H9 (cell line): ENCODE data around the gene C6orf15. TPM values are rescaled to one million over a fixed set of nuclear protein-coding genes. Genes with fewer than 3 reads are reported as not detected.

ENCODE experiments used
- DNase-seq: peaks from one replicate; pipeline ENCODE4 v3.0.0-alpha.2; 2017
- H2AFZ ChIP-seq: one replicate; pipeline ENCODE4 v1.6.1; 2013; ENCODE audit warnings: mild to moderate bottlenecking, low read length, control low read depth, moderate library complexity
- H2AK5ac ChIP-seq: 2 replicates; pipeline ENCODE4 v1.6.1; 2013; ENCODE audit warnings: low read length, control low read depth, mixed read lengths; ENCODE audit not compliant: insufficient read length
- H2BK120ac ChIP-seq: one replicate; pipeline ENCODE4 v1.6.1; 2013; ENCODE audit warnings: low read depth, mild to moderate bottlenecking, low read length, control low read depth, inconsistent platforms; ENCODE audit not compliant: poor library complexity, severe bottlenecking
- H2BK12ac ChIP-seq: 2 replicates; pipeline ENCODE4 v1.6.1; 2013; ENCODE audit warnings: low read length, control low read depth, mixed read lengths, low read depth; ENCODE audit not compliant: insufficient read length
- H2BK15ac ChIP-seq: 2 replicates; pipeline ENCODE4 v1.6.1; 2013; ENCODE audit warnings: low read depth, low read length, control low read depth
- H2BK20ac ChIP-seq: one replicate; pipeline ENCODE4 v1.6.1; 2013; ENCODE audit warnings: low read depth, mild to moderate bottlenecking, low read length, control low read depth, inconsistent platforms; ENCODE audit not compliant: poor library complexity, severe bottlenecking
- H2BK5ac ChIP-seq: 2 replicates; pipeline ENCODE4 v1.6.1; 2013; ENCODE audit warnings: low read length, control low read depth, mixed read lengths; ENCODE audit not compliant: insufficient read length
- H3K14ac ChIP-seq: 2 replicates; pipeline ENCODE4 v1.6.1; 2013; ENCODE audit warnings: low read length, control low read depth; ENCODE audit not compliant: insufficient read depth
- H3K18ac ChIP-seq: 2 replicates; pipeline ENCODE4 v1.6.1; 2013; ENCODE audit warnings: low read depth, mild to moderate bottlenecking, mixed read lengths, low read length, control low read depth; ENCODE audit not compliant: insufficient read length
- H3K23ac ChIP-seq: 2 replicates; pipeline ENCODE4 v1.6.1; 2013; ENCODE audit warnings: low read length, control low read depth, mixed read lengths, low read depth; ENCODE audit not compliant: insufficient read length
- H3K23me2 ChIP-seq: 2 replicates; pipeline ENCODE4 v1.6.1; 2013; ENCODE audit warnings: low read depth, mild to moderate bottlenecking, mixed read lengths, low read length, control low read depth; ENCODE audit not compliant: insufficient read length, poor library complexity, severe bottlenecking
- H3K27ac ChIP-seq: 2 replicates; pipeline ENCODE4 v1.5.1; 2013; ENCODE audit warnings: low read length, control low read depth, mixed read lengths, low read depth; ENCODE audit not compliant: insufficient read length
- H3K27me3 ChIP-seq: 2 replicates; pipeline ENCODE4 v1.6.1; 2013; ENCODE audit warnings: low read length, control low read depth, inconsistent platforms; ENCODE audit not compliant: insufficient read depth
- H3K4ac ChIP-seq: 2 replicates; pipeline ENCODE4 v1.6.1; 2013; ENCODE audit warnings: low read depth, mild to moderate bottlenecking, control low read depth, inconsistent platforms, low read length, moderate library complexity
- H3K4me1 ChIP-seq: 2 replicates; pipeline ENCODE4 v1.6.1; 2013; ENCODE audit warnings: low read length, control low read depth, inconsistent platforms; ENCODE audit not compliant: insufficient read depth
- H3K4me2 ChIP-seq: 2 replicates; pipeline ENCODE4 v1.6.1; 2013; ENCODE audit warnings: low read length, control low read depth, mixed read lengths; ENCODE audit not compliant: insufficient read length, insufficient read depth
- H3K56ac ChIP-seq: 2 replicates; pipeline ENCODE4 v1.6.1; 2013; ENCODE audit warnings: low read depth, mild to moderate bottlenecking, mixed read lengths, low read length, control low read depth; ENCODE audit not compliant: insufficient read length
- H3K79me1 ChIP-seq: 2 replicates; pipeline ENCODE4 v1.6.1; 2013; ENCODE audit warnings: low read depth, mild to moderate bottlenecking, moderate library complexity, low read length, control low read depth, inconsistent platforms; ENCODE audit not compliant: insufficient read depth, poor library complexity, severe bottlenecking
- H3K79me2 ChIP-seq: 2 replicates; pipeline ENCODE4 v1.6.1; 2013; ENCODE audit warnings: low read length, control low read depth, inconsistent platforms; ENCODE audit not compliant: insufficient read depth
- H3K9ac ChIP-seq: 2 replicates; pipeline ENCODE4 v1.6.1; 2013; ENCODE audit warnings: low read length, control low read depth, mixed read lengths; ENCODE audit not compliant: insufficient read length; ENCODE audit errors: extremely low read depth
- H3K9me3 ChIP-seq: one replicate; pipeline ENCODE4 v1.6.1; 2013; ENCODE audit warnings: low read depth, low read length, inconsistent platforms; ENCODE audit not compliant: control insufficient read depth
- H3T11ph ChIP-seq: one replicate; pipeline ENCODE4 v1.6.1; 2013; ENCODE audit warnings: mild to moderate bottlenecking, low read length, control low read depth, inconsistent platforms
- H4K20me1 ChIP-seq: one replicate; pipeline ENCODE4 v1.6.1; 2013; ENCODE audit not compliant: control insufficient read depth, insufficient read length, insufficient read depth
- H4K5ac ChIP-seq: 2 replicates; pipeline ENCODE4 v1.6.1; 2013; ENCODE audit warnings: low read depth, mild to moderate bottlenecking, mixed read lengths, low read length, control low read depth; ENCODE audit not compliant: insufficient read length
- H4K8ac ChIP-seq: replicated peaks from 2 replicates; pipeline ENCODE4 v1.6.1; 2013; ENCODE audit warnings: low read length, control low read depth, mixed read lengths, low read depth; ENCODE audit not compliant: insufficient read length
- H4K91ac ChIP-seq: 2 replicates; pipeline ENCODE4 v1.6.1; 2013; ENCODE audit warnings: low read depth, mild to moderate bottlenecking, moderate library complexity, mixed read lengths, low read length, control low read depth; ENCODE audit not compliant: insufficient read length
- H3K27ac Mint-ChIP-seq, 3 experiments: 2 replicates in 2 of 3; 3 replicates in 1 of 3; pipeline ENCODE4 v1.8.0; 2020 to 2021; ENCODE audit warnings: mixed read lengths in 3 of 3, mild to moderate bottlenecking in 1 of 3, moderate library complexity in 1 of 3
- H3K27me3 Mint-ChIP-seq: 2 replicates; pipeline ENCODE4 v1.8.0; 2021; ENCODE audit warnings: low read depth, mild to moderate bottlenecking, moderate library complexity, mixed read lengths
- H3K36me3 Mint-ChIP-seq, 3 experiments: 2 replicates in 2 of 3; 3 replicates in 1 of 3; pipeline ENCODE4 v1.8.0; 2020 to 2021; ENCODE audit warnings: low read depth in 3 of 3, mixed read lengths in 3 of 3; ENCODE audit not compliant: insufficient read depth in 1 of 3
- H3K4me1 Mint-ChIP-seq, 2 experiments: 2 replicates each; pipeline ENCODE4 v1.8.0; 2020; ENCODE audit warnings: mixed read lengths in 2 of 2
- H3K4me3 Mint-ChIP-seq, 2 experiments: 2 replicates in 1 of 2; 3 replicates in 1 of 2; pipeline ENCODE4 v1.8.0; 2020 to 2021; ENCODE audit warnings: mild to moderate bottlenecking in 2 of 2, mixed read lengths in 2 of 2, moderate library complexity in 1 of 2
- H3K9me3 Mint-ChIP-seq, 2 experiments: 2 replicates in 1 of 2; 3 replicates in 1 of 2; pipeline ENCODE4 v1.8.0; 2020; ENCODE audit warnings: mild to moderate bottlenecking in 2 of 2, mixed read lengths in 2 of 2, moderate library complexity in 1 of 2
- WGBS: extraction: QIAGEN DNeasy Blood & Tissue Kit; methylation state at CpG from one replicate; pipeline ENCODE4 v1.1.7; 2013; ENCODE audit warnings: missing lambda C conversion rate, low lambda C conversion rate, mixed read lengths; ENCODE audit not compliant: insufficient read length; ENCODE audit errors: extremely low coverage; 5-methylcytosine and 5-hydroxymethylcytosine counted together
- total RNA-seq: library from RNA; stranded (reverse); gene quantifications from 2 replicates; pipeline ENCODE4 v1.2.1, GENCODE V29; 2021
- TF ChIP-seq, protein P1 (sequence below): fragments of 200-600 bp; sonication (generic); conservative IDR thresholded peaks from 3 replicates; pipeline ENCODE4 v1.8.0; 2021; ENCODE audit warnings: antibody characterized with exemption, mild to moderate bottlenecking

The C6orf15 gene
- total RNA-seq, 1 experiment from 2014 or later: not detected

DNA sequence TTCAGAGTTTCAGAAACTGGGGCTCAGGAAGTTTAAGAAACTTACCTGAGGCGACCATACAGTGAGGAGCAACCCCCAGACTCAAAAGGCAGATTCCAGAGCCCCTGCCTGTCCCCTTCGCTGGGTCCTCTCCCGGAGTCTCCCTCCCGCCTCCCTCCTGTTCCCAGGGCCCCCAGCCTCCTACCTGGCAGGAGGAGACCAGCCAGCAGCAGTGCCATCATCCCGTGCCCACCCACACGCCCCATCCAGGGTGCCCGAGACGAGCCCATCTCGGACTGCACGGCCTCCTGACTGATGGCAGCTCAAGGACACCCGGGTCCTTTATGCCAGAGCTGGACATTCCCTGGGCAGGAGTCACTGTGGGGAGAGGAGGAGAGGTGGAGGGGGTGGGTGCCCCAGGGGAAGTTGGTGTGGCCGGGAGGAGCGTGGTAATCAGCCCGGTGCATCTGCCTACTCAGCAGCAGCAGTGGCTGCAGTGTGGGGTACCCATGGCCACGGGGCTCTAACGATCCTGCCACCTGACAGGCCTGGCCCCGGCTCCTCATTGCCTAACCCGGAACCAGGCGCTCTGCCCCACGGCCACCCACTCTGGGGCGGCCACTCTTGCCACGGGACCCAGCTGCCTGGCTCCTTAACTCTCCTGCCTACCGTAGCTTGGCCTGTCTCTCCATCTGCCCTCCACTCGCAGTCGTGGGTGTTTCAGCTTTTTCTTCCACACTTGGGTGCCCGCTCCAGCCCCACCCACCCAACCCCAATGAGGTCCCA, 8.0 kb upstream of the C6orf15 start, which contains the start of gene CDSN:
Gene CDSN, minus strand, starts transcription at position 296 of the 765 bp plus-strand sequence. Its CDS starts 27 bp downstream, at position 269.
- H3K27me3 ChIP-seq: no peaks in the 10 kb centered on the region
- peaks cover 11% of the 10 kb centered on the region for H3K27me3 Mint-ChIP-seq
- no peaks in the 10 kb centered on the region for H4K20me1 ChIP-seq
- no peak for DNase-seq
- no peak within 1 kb of the TSS for H3T11ph ChIP-seq
- no peak within 1 kb of the TSS for H4K5ac ChIP-seq
- H3K4me1 Mint-ChIP-seq: peaks cover 18% of the 10 kb centered on the region in 2 experiments
- TF ChIP-seq, protein P1, sequence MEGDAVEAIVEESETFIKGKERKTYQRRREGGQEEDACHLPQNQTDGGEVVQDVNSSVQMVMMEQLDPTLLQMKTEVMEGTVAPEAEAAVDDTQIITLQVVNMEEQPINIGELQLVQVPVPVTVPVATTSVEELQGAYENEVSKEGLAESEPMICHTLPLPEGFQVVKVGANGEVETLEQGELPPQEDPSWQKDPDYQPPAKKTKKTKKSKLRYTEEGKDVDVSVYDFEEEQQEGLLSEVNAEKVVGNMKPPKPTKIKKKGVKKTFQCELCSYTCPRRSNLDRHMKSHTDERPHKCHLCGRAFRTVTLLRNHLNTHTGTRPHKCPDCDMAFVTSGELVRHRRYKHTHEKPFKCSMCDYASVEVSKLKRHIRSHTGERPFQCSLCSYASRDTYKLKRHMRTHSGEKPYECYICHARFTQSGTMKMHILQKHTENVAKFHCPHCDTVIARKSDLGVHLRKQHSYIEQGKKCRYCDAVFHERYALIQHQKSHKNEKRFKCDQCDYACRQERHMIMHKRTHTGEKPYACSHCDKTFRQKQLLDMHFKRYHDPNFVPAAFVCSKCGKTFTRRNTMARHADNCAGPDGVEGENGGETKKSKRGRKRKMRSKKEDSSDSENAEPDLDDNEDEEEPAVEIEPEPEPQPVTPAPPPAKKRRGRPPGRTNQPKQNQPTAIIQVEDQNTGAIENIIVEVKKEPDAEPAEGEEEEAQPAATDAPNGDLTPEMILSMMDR: no peak
- H3K4ac ChIP-seq: no peak within 1 kb of the TSS
- no peaks in the 10 kb centered on the region for H3K4me1 ChIP-seq
- no peaks in the 10 kb centered on the region for H3K79me2 ChIP-seq
- H3K4me2 ChIP-seq: no peak within 1 kb of the TSS
- H4K8ac ChIP-seq: no peak within 1 kb of the TSS
- H3K27ac Mint-ChIP-seq: peak within 1 kb of the TSS in 1 of 3 experiments; percentile 55; a peak in 1 of 7 replicates
- no peak within 1 kb of the TSS for H2BK12ac ChIP-seq
- no peaks in the 10 kb centered on the region for H3K9me3 Mint-ChIP-seq
- no peak within 1 kb of the TSS for H2BK5ac ChIP-seq
- H4K91ac ChIP-seq: no peak within 1 kb of the TSS
- no peaks in the 10 kb centered on the region for H3K9me3 ChIP-seq
- no peak within 1 kb of the TSS for H3K56ac ChIP-seq
- H2BK20ac ChIP-seq: no peak within 1 kb of the TSS
- H3K79me1 ChIP-seq: no peaks in the 10 kb centered on the region
- H3K23ac ChIP-seq: no peak within 1 kb of the TSS
- H2AFZ ChIP-seq: no peak within 1 kb of the TSS
- no peak within 1 kb of the TSS for H2BK120ac ChIP-seq
- H2AK5ac ChIP-seq: no peak within 1 kb of the TSS
- no peak within 1 kb of the TSS for H3K4me3 Mint-ChIP-seq
- no peak within 1 kb of the TSS for H3K18ac ChIP-seq
- no peak within 1 kb of the TSS for H3K27ac ChIP-seq
- no peak within 1 kb of the TSS for H2BK15ac ChIP-seq
- no peak within 1 kb of the TSS; the same call in 1 of the 2 replicates for H3K14ac ChIP-seq
- no peaks in the 10 kb centered on the region for H3K36me3 Mint-ChIP-seq
- no peaks in the 10 kb centered on the region for H3K23me2 ChIP-seq
- no CpG with 5 or more reads among the region's 26 CpGs for WGBS
- no peak within 1 kb of the TSS for H3K9ac ChIP-seq
